Adrenal gland (tissue), 12 donors: ENCODE measurements around the gene ATP11A. TPM values are rescaled to one million over a fixed set of nuclear protein-coding genes. Genes with fewer than 3 reads are reported as not detected.

Experiments
- DNase-seq, 7 donors: peaks; one replicate each; pipeline ENCODE4 v3.0.0-alpha.2; 2019 to 2020
- H3K27ac ChIP-seq, 5 donors: fragments of 200-600 bp; sonication (generic) in 4 of 5; 1 replicate in 3 of 5; 2 replicates in 2 of 5; pipeline versions ENCODE4 v1.5.1 to v1.8.0; 2016 to 2020; ENCODE audit warnings: mild to moderate bottlenecking in 1 of 5
- H3K27me3 ChIP-seq: fragments of 200-600 bp; 2 replicates; pipeline ENCODE4 v1.8.0; 2021
- H3K36me3 ChIP-seq, 2 donors: fragments of 200-600 bp; replicated peaks in 1 of 2; 1 replicate in 1 of 2; 2 replicates in 1 of 2; pipeline versions ENCODE4 v1.5.1 to v1.8.0; 2018 to 2022
- H3K4me1 ChIP-seq, 2 donors: fragments of 200-600 bp; replicated peaks in 1 of 2; 1 replicate in 1 of 2; 2 replicates in 1 of 2; pipeline versions ENCODE4 v1.5.1 to v1.8.0; 2018 to 2021
- H3K4me3 ChIP-seq, 4 donors: fragments of 200-600 bp; sonication (generic) in 3 of 4; one replicate each; pipeline ENCODE4 v1.5.1; 2016 to 2018
- H3K9me3 ChIP-seq, 3 donors: fragments of 200-600 bp; sonication (generic) in 1 of 3; replicated peaks in 1 of 3; 1 replicate in 2 of 3; 2 replicates in 1 of 3; pipeline versions ENCODE4 v1.5.1 to v1.8.0; 2016 to 2021
- CTCF ChIP-seq, 6 experiments: fragments of 450-650 bp in 4 of 6; fragments of 200-600 bp in 2 of 6; sonication (generic) in 1 of 6; IDR thresholded peaks; 1 replicate in 5 of 6; 2 replicates in 1 of 6; pipeline versions ENCODE4 v1.5.1 to v1.8.0; 2016 to 2021; ENCODE audit warnings: antibody characterized with exemption in 6 of 6, mild to moderate bottlenecking in 2 of 6, moderate library complexity in 1 of 6
- POLR2A ChIP-seq, 2 donors: fragments of 450-650 bp; IDR thresholded peaks; one replicate each; pipeline ENCODE4 v1.6.1; 2017; ENCODE audit warnings: antibody characterized with exemption in 2 of 2, mild to moderate bottlenecking in 2 of 2, moderate library complexity in 1 of 2
- WGBS, 4 donors: extraction: QIAGEN DNeasy Blood & Tissue Kit in 2 of 4; methylation state at CpG; one replicate each; pipeline versions ENCODE4 v1.1.5 to v1.1.7; 2013 to 2017; 5-methylcytosine and 5-hydroxymethylcytosine counted together
- intact Hi-C, 2 donors: fragments of 100-400 bp; cut with DNase I; formaldehyde crosslinking; loops; one replicate each; pipeline versions ENCODE4 v1.14.1 to v1.15.0; 2022 to 2023
- polyA plus RNA-seq, 3 donors: library from polyadenylated mRNA; stranded (reverse); fragments of 200-250 nt in 2 of 3; fragments of 350-450 nt in 1 of 3; fragmentation: Illumina TruSeq in 1 of 3; extraction: RNeasy Lipid Tissue Mini Kit (QIAGEN cat#74804) in 1 of 3; gene quantifications; one replicate each; pipeline ENCODE4 v1.2.3, GENCODE V29; 2013 to 2014
- total RNA-seq, 9 donors: library from RNA; depleted of rRNA in 4 of 9; stranded (reverse); fragments of >200 nt in 4 of 9; fragments of 120-200 nt in 1 of 9; fragmentation: NEBNext Ultra II Directional in 1 of 9; extraction: Animal tissue kit (Norgen Biotek cat#: 25700) in 1 of 9; gene quantifications; one replicate each; pipeline versions ENCODE4 v1.1.0 to v1.2.4, GENCODE V29; 2013 to 2023
- donor health status: healthy with polysubstance abuse.
- donor health status: Bipolar disorder and iron deficiency.
- donor health status: DM: yes; HTN: yes; CAD: no.
- donor health status: DM: no; HTN: no; CAD: no.
- donor health status: DM: no; HTN: no; CAD: no.
- donor health status: DM: yes; HTN: yes; CAD: no.

Gene ATP11A
- total and polyA plus RNA-seq, 12 donors: 6.0 to 94.1 (median 29.8) TPM

- H3K36me3 ChIP-seq: no peaks in the 10 kb centered on the region
- peaks cover 11 to 24% of the 10 kb centered on the region in 2 donors for H3K4me1 ChIP-seq
- intact Hi-C loops: no loop called here
- DNase-seq: no peak
- H3K27me3 ChIP-seq: peaks cover 12% of the 10 kb centered on the region
- H3K9me3 ChIP-seq: no peaks in the 10 kb centered on the region
- 88 to 91% (median 89%) methylated on average over 20 to 27 of the region's 27 CpGs for WGBS, 4 donors
- H3K27ac ChIP-seq: no peak overlapping the region
- no peak for TF ChIP-seq POLR2A (IDR thresholded peaks at IDR 0.05)
- TF ChIP-seq CTCF (IDR thresholded peaks at IDR 0.05): no peak
- H3K4me3 ChIP-seq: no peak overlapping the region
These were observed 200.7 kb downstream of the ATP11A start for GRCh38 chr13:112890316-112891145.

GRCh38 chr13:112891477-112892401 is 201.9 kb downstream of the ATP11A start:
- no peak for DNase-seq
- WGBS, 4 donors: 77 to 87% (median 80%) methylated on average over 19 to 40 of the region's 40 CpGs
- intact Hi-C loops: no loop called here
- Histone ChIP-seq H3K27ac (no peak overlapping the region), H3K4me3 (no peak overlapping the region), H3K27me3 (peaks cover 16% of the 10 kb centered on the region), H3K9me3 (no peaks in the 10 kb centered on the region), H3K4me1 (peaks cover 6 to 15% of the 10 kb centered on the region in 2 donors), H3K36me3 (no peaks in the 10 kb centered on the region)
- TF ChIP-seq CTCF (IDR thresholded peaks at IDR 0.05): no peak
- no peak for TF ChIP-seq POLR2A (IDR thresholded peaks at IDR 0.05)

GRCh38 chr13:112892426-112893206 is 202.8 kb downstream of the ATP11A start:
- no peaks in the 10 kb centered on the region for H3K9me3 ChIP-seq
- peaks cover 6 to 15% of the 10 kb centered on the region in 2 donors for H3K4me1 ChIP-seq
- H3K4me3 ChIP-seq: no peak overlapping the region
- 31 to 59% (median 50%) methylated on average over 12 to 22 of the region's 22 CpGs for WGBS, 4 donors
- no peak overlapping the region for H3K27ac ChIP-seq
- H3K36me3 ChIP-seq: no peaks in the 10 kb centered on the region
- TF ChIP-seq POLR2A (IDR thresholded peaks at IDR 0.05): no peak
- no peak for TF ChIP-seq CTCF (IDR thresholded peaks at IDR 0.05)
- intact Hi-C loops: no loop called here
- no peak for DNase-seq
- peaks cover 16% of the 10 kb centered on the region for H3K27me3 ChIP-seq
